CD1c-positive myeloid dendritic cell (primary cell): ENCODE results near the gene FOXF1.

ENCODE experiments used
- DNase-seq: peaks from one replicate; pipeline ENCODE4 v3.0.0-alpha.2; 2016; ENCODE audit errors: extremely low spot score

Gene FOXF1

DNA sequence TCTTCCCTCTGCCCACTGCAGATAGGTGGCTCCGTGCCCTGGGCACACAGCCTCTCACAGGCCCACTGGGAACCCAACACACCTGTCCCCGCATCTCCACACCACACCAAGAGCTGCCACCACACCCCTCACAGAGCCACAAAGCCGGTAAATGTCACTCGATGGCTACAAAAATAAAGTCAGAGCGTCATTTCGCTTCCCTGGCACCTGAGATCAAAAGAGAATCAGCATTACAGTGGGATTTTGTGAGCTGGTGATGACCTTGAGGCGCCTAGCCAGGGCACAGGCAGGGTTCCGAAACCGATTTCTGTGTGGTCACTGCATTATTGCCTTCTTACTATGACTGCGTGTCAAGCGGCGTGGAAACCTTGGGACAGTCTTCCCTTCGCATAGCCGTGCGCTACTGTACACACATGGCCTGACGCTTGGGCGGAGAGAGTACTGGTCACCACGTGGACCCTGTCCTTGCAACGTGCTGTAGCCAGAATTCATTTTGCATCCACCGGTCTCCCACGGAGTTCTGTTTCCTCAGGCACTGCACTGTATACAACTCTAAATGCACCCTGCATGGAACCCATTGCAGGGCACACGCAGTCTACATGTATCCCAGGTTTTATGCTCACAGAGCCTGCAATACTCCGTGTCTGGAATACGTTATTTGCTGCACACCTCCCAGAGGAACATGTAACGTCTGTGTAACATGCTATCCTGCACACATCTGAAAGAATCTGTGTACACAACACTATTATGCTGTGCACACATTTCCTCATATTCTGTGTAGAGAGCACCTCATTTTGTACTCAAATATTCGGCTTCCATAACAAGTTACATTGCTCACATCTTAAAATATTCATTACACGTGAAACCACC, 5.8 kb upstream of the FOXF1 start:
- DNase-seq = no peak

DNA sequence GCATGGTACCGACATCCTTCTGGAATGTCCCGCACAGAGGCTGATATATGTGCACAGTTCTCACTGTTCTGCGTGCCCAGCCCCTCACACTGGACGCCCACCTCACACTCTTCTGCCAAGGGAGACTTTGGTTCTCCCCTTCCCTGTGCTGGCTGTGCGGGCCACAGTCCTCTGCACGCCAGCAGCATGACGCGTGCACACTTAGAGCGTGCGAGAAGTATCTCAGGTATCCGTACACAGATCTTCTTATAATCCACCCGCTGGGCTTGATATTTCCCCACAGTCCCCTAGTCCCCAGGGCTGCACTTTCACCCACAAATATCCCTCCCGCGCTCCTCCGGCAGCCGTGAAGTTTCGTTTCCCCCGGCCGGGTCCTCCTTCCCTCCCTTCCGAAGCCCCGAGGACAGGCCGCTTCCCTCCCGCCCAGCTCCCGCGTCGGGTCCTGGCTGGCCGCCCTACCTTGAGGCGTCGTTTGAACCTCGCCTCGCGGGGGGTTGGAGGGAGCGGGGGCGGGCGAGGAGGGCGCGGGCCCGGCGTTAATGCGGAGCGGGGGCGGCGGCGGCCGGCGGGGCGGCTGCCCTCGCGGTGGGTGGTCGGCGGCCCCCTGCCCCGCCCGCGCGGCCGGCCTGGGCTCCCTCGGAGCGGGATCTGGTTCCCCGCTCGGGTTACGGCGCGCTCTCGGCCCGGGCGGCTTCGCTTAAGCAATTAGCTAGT, 5.0 kb upstream of the FOXF1 start:
- no peak for DNase-seq

DNA sequence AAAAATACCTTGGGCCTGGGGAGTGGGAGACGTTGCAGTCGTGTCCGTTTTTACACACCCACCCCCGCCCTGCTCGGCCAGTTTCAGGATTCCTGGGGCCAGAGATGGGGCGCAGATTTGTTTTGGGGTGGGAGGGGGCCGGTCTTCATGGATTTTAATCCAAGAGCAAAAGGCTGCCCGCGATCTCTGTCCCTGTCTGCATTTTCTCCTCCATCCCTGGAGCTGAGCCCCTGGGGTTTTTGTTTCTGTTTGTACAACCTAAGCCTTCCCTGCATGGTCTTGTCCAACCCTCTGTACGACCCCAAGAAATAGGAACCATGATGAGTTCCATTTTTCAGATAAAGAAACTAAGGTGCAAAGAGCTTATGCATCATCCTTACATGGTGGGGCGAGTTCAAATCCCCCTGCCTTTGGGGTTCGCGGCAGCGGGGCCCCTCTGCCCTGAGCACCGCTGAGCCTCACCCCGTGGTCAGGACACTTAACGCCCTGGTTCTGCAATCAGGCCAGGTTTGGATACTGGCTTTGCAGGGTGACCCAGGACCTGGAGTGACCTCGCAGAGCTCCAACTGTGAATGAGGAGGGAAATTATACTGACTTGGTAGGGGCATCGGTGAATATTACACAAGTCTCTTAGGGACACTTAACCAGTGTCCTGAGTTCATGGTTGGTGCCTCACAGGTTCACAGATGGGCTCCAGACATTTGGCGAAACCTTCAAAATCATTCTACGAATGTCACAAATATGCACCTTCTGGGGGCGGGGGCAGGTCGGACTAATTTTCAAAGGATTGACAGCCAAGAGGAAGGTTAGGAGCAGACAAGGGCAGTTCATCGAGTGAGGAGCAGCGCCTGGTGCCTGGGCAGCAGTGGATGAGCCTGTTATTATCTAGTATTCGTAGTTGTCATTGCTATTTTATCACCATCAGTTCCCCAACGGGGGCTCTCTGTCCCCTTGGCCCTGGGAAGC, 4.1 kb upstream of the FOXF1 start:
- DNase-seq = no peak

DNA sequence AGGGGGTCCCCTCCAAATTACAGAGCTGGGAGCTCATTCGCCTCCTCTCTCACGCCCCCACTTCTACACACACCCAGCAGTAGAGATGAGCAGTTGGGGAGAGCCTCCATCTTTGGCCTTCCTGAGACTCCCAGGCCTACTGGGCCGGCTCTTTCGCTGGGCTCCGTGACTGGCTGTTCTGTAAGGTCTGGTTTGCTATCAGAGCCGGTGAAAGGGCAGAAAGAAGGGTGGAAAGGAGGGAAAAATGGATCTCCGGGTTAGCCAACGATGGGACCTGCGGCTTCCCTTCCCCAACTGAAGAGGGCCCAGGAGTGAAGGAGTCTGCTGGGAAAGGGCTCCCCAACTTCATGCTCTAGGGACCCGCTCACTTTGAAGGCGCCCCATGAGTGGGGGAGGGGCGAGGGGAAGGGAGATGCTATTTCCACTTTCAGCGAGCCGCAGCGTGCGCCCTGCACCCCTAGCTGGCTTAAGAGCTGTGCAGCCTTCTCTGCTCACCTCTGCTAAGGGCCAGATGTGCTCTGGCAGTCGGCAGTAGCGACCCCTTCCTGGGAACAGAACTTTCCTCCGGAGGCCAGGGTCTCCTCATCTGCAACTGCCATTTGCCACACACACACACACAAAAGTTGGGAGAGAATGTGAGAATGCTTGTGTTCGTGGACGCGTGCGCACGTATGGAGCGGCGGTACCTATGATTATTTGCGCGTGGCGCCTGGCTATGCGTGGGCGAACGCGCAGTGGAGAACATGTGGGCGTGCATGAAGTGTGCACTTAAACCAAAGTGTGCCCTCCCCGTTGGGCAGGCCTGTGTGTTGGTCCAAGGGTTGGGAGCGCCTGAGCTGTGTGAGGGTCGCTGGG, 2.9 kb upstream of the FOXF1 start:
- DNase-seq = no peak

DNA sequence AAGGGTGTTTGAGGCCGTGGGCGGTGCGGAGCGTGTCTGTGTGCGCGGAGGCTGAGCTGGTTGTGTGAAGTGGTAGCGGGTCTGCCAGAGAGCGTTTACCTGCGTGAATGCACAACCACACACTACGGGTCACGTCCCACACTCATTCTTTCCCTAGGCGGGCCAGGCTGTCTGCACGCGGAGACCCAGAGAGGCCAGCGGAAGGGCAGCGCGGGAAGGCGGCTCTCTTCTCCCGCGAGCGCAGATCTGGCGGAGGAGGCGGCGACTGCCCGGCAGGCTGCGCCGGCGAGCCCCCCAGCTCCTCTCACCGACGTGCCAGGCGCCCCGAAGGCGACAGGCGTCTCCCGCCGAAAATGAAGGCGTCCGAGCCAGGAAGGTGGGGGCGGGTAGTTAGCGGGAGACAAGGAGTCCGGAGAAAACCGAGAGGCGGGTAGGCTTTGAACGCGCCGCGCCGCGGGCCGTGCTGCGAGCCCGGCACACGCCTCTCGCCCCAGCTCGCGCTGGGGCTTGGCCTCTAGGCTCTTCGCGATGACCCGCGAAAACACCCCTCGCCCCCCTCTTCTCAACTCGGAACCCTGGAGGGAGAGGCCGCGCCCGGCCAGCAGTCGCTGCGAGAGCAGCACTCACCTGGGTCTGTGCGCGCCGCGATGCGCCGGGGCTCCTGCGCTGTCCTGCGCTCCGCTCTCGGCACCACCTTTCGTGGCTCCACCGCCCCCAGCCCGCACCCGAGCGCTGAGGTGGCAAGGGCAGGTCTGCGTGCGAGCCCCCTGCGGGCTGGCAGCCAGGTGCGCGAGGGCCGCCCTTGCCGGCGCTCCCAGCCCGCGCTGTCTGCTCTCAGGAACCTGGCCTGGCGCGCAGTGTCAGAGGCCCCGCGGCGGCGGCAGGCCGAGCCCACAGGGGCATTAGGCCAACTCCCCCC, 2.0 kb upstream of the FOXF1 start:
- DNase-seq = no peak

DNA sequence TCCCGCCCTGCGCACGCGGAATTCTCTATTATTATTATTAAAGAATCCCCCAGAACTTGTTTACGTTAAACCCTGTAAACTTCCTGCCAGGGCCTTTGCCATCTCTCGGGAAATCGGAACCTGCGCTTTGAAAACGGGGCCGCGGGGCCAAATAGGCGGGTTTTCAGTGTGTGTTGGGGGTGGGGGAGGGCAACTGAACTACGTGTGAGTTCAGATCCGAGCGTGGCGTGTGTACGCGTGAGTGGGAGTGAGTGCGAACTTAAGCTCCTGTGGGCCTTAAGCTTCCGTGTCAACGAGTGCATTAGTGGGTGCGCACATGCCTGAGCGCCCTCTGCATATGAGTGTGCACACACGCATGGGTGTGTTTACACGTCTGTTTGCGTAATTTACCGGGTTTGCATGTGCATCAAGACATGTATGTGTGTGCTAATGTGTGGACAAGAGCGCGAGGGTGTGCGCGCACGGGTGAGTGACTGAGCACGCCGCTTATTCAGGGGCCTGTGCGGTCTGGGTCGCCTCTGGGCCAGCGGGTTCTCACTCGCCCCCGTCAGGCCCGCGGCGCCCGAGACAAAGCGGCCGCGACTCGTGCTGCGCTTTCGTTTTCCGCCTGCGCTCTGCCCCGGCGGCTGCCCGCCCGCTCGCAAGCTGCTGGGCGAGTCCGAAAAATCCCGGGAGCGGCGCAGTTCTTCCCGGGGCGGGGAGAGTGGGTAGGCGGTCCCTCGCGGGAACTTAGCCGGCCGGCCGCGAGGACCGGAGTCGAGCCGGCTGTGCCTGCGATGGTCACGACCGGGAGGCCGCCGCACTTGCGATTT, 1.2 kb upstream of the FOXF1 start:
- peak; percentile 21 for DNase-seq

DNA sequence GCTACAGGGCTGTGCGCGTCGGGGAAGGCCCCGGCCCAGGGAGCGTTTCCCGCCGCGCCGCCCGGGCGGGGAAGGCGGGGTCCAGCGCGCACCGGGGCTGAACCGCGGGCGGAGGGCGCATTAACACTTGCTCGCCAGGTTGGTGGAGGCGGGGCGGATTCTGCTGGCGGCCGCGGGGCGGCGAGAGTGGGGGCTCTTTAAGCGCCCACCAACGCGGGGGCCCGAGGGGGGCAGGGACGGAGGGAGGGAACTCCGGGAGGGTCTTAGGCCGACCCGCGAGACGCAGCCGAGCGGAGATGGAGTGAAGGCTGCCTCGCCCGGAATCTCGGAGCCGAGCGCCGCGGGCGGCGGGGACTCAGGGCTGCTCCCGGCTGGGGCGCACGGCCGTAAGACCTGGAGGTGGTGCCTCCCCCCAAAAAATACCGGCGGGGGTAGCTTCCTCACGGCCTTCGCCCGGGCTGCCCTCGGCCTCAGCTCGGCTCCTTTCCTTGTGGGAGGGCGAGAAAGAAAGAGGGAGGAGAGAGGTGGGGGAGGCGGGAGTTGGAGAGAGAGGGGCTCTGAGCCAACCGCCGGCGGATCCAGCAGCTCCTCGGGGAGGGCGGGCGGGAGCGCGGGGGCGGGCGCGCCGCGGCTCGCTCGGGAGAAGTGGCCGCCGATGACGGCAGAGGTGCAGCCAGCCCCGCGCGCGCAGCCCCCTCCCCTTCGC, 415 bp upstream of the FOXF1 start:
- no peak for DNase-seq

DNA sequence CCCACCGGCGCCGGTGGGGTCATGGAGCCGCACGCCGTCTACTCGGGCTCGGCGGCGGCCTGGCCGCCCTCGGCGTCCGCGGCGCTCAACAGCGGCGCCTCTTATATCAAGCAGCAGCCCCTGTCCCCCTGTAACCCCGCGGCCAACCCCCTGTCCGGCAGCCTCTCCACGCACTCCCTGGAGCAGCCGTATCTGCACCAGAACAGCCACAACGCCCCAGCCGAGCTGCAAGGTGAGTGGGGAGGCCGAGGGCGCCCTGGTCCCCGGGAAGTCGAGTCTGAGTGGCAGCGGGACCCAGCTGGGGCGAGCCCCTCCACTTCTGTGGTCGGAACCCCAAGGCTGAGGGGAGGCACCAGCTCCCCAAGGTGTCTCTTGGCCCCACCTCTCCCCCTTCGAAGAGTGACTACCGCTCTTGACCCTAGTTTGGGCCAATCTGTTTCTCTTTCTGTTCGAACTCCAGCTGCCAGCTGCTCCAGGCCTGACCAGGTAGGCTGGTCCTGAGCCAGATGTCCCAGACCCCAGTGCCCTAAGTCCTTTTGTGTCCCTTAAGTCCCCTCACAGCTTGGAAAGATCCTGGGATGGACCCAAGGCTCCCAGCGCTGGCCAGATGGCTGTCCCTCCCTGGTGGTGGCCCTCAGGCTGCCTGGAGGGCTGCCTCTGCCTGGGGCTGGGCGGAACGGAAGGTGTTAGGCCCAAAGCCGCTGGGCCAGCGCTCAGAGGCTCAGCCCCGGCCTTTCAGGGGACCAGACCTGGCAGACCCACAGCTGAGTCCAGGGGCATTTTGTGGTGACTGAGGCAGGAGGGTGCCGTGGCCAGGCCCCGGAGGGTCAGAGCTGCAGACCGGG, 1.2 kb downstream of the FOXF1 start:
- no peak for DNase-seq

DNA sequence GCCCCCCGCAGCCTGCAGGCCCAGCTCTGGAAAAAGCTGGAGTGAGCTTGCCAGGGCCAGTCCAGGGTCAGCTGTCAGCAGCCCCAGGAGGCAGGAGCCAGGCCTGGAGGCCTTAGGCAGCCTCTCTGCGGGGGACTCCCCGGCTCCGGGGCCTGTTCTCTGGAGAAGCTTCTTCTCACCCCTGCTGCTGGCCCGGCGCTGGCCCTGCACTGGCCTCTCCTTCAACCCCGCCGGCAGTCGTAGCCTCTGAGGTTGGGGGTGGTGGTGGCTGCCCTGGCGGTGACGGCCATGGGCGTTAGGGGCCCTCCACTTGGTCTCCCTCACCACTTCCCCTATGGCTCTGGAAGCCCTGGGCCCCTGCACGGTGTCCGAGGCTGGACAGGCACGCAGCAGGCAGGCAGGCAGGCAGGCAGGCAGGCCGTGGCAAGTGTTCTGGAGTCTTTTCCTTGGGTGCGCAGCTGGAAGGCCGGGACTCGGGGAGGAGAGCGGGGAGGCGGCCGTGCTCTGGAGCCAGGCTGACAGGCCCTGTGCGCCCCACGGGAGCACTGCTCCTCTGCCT, 2.1 kb downstream of the FOXF1 start:
- DNase-seq = no peak

DNA sequence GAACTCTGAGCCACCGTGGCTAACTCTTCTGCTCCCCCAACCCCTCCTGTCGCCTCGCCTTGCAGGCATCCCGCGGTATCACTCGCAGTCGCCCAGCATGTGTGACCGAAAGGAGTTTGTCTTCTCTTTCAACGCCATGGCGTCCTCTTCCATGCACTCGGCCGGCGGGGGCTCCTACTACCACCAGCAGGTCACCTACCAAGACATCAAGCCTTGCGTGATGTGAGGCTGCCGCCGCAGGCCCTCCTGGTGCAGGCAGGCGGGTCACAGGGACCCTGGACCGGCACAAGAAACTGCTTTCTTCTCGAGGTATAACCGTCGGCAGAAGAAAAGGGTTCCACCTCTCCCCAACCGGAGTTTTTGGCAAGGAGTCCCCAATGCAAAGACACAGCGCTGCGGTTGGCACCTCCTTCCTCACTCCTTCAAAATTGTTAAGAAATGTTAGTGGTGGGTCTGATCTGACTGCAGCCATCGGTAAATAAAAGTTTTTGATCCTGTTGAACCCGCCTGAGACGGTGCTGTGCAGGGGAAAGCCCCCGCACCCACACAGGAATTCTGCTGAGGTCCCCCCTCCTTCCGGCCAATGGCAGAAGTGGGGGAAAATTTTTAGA, 2.6 kb downstream of the FOXF1 start:
- DNase-seq = no peak

DNA sequence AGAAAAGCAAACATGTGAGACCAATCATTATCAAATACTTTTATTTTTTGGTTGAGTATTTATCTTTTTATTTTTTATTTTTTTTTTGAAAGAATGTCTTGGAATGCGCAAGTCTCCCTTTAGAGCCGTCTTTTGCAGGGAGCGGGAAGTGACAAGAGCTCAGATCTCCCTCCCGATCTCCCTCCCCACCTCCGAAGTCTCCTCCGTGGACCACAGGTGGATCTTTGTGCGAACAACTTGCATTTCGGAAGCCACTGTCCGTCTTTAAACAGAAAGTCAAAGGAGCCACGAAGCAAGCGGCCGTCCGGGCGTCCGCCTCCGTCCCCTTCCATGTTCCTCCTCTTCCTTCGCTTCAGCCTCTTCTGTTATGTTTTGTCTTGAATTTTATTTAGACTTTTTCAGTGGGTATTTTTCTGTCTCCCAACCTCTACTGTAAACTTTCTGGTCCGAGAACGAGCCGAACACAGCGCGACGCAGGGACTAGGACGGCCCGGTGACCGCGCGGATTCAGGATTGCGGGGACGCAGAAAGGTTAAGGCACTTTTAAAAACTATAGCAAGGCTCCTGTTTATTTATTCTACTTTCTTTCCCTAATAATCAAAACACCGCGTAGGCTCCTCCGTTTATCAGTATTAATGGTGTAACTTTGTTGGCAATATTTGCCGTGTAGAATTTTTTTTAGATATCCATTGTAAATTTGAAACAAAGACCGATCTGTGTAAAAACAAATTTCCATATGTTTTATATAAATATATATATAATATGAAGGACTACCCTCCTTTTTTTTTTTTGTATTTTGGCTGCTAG, 3.3 kb downstream of the FOXF1 start:
- no peak for DNase-seq

DNA sequence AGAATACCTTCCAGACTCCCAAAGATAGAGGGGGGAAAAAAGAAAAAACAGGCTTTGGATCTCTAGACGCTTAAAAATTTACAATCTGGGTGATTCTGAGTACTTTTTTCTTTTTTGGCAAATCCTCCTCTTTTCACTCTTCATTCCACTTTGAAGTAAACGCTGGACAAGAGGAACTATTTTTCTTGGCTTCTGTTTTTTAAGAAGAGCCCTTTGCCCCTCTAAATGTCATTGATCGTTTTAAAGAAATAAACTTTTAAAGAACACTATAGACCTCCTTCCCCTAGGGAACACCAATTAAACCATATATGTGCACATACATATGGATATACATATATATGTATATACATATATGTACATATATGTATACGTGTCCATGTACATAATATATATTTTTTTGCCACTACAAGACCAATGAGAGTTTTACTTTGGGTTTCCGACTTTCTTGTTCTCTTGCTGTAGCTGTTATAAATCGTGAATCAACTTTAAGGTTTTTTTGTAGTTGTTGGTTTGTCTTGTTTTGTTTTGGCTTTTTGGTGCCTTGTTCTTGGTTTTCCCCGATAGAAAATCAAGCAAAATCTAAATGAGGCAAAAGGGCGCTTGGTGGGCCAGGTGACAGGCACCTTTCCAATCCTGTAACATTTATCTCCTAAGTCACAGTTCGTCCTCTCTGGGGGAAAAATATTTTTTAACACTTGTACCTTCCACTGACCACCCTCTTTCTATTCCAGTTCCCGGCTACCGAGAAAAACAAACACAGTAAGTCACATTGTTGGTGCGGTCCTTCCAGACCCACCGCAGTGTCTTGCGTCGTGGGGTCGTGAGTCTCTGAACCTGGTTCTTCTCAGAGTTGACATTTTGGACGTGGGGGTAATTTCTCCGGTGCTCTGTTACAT, 4.4 kb downstream of the FOXF1 start:
- no peak for DNase-seq

DNA sequence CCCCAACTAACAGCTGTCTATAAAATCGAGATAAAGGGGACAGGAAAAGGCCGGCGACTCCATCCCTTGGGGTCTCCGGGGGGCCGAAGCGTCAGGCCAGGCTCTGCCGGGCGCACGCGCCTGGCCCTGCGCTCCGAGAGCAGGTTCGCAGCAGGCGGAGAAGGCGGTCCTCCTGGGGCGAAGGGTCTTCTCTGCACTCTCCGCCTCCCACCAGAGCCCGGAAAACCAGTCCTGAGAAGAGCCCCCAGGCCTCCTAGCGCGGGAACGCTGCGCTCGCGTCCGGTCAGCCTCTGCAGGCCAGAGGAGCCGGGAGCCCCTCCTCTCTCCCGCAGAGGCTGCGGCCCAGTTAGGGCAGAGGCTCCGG, 5.1 kb downstream of the FOXF1 start:
- DNase-seq = no peak

DNA sequence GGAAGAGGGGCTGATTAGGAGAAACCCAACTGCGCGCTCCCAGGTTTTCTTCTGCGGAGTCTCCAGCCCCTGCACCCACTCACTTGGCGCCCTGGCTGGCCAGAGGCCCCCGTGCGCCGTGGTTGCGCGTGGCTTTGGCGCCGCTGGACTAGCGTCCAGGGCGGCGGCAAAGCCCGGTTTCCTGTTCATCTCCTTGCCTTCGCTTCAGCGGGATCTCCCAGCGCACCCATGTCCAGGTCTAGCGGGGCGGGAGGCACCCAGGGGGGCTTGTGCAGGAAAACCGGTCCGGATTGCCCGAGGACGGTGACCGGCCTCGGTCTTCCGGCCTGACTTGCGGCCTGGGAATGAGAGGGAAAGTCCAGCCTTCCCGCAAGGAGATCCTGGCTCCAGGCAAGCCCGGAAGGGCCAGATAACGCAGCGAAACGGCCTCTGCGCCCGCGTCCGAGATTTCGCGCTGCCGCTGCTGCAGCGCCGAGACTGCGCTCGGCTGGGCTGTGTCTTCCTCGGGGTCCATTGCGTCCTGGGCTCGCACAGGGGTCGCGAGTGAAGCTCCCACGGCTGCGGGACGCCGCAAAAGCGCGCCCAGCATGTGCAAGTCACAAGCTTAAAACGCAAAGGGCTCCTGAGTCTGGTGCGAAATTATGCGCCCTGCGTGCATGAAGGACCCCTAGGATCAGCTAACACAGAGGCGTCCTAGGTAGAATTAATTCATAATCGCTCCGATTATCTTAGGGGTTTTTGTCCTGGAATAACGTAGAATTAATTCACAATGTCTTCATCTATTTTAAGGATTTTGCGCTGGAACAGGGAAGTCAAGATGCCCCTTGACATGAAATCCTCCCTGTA, 5.7 kb downstream of the FOXF1 start:
- no peak for DNase-seq
